Measurements from ENCODE around the gene JAZF1. TPM values are rescaled to one million over a fixed set of nuclear protein-coding genes. Genes with fewer than 3 reads are reported as not detected.

JAZF1 gene
- total RNA-seq, 2 donors from 2014 or later, result 9.3 to 37.4 TPM

DNA sequence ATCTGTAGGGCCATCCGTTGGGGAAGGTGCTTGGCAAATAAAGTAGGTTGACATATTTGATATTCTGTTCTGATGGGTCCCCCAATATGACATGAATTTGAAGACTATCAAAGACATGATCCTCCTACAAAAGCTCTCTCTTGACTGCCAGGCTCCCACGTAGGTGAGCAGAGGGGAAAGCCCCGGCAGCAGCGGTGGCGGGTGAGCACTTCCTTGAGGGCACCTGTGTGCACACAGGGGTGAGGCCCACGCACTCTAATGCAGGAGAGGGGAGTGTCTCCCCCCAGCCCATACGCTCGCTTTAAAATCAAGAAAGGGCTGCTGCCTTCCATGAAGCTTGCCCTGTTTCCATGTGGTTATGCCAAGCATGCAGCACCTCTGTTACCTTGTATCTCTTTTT is 340.3 kb downstream of the JAZF1 start:
- H3K27ac ChIP-seq, result no peak overlapping the region
- intact Hi-C loops (cut with DNase I), result no loop called here
- H3K36me3 ChIP-seq, result no peaks in the 10 kb centered on the region
- DNase-seq (ENCODE audit: low spot score), result no peak
- H3K27me3 ChIP-seq (replicated peaks; ENCODE audit: insufficient read depth), result no peaks in the 10 kb centered on the region
- TF ChIP-seq, protein P1, sequence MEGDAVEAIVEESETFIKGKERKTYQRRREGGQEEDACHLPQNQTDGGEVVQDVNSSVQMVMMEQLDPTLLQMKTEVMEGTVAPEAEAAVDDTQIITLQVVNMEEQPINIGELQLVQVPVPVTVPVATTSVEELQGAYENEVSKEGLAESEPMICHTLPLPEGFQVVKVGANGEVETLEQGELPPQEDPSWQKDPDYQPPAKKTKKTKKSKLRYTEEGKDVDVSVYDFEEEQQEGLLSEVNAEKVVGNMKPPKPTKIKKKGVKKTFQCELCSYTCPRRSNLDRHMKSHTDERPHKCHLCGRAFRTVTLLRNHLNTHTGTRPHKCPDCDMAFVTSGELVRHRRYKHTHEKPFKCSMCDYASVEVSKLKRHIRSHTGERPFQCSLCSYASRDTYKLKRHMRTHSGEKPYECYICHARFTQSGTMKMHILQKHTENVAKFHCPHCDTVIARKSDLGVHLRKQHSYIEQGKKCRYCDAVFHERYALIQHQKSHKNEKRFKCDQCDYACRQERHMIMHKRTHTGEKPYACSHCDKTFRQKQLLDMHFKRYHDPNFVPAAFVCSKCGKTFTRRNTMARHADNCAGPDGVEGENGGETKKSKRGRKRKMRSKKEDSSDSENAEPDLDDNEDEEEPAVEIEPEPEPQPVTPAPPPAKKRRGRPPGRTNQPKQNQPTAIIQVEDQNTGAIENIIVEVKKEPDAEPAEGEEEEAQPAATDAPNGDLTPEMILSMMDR (IDR thresholded peaks at IDR 0.05), result no peak
- no peak for TF ChIP-seq POLR2AphosphoS5 (IDR thresholded peaks at IDR 0.05)
- TF ChIP-seq POLR2A (IDR thresholded peaks at IDR 0.05), result no peak
- WGBS, result 93% methylated on average over 8 of the region's 8 CpGs
- H3K4me1 ChIP-seq (replicated peaks), result no peaks in the 10 kb centered on the region
- H3K4me3 ChIP-seq, result no peak overlapping the region
- H3K9me3 ChIP-seq, result no peaks in the 10 kb centered on the region

DNA sequence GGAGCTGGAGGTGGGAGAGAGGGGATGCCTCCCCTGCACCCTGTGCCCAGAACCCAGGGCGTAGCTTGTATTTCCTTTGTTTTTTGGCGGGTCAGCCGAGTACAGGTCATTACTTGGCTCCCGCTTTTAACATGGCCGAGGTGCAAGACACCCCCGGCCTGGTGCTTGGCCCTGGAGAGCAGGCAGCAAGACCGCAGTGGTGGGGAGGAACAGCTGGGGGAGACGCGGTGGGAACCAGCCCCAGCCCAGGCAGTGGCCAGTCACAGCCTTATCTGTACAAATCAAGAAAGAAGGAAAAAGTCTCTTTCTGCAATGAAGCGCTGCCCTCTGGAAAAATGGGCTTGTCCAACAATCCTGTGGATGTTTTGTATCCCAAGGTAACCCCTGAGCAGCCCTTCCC is 341.5 kb downstream of the JAZF1 start:
- no peak for DNase-seq (ENCODE audit: low spot score)
- H3K27me3 ChIP-seq (replicated peaks; ENCODE audit: insufficient read depth), result no peaks in the 10 kb centered on the region
- no peaks in the 10 kb centered on the region for H3K4me1 ChIP-seq (replicated peaks)
- 82% methylated on average over 10 of the region's 10 CpGs for WGBS
- H3K27ac ChIP-seq, result no peak overlapping the region
- TF ChIP-seq POLR2A (IDR thresholded peaks at IDR 0.05) (no peak), POLR2AphosphoS5 (IDR thresholded peaks at IDR 0.05) (no peak)
- TF ChIP-seq, protein P1 (IDR thresholded peaks at IDR 0.05), result no peak
- intact Hi-C loops (cut with DNase I), result no loop called here
- H3K4me3 ChIP-seq, result no peak overlapping the region
- H3K9me3 ChIP-seq, result no peaks in the 10 kb centered on the region
- H3K36me3 ChIP-seq, result no peaks in the 10 kb centered on the region

DNA sequence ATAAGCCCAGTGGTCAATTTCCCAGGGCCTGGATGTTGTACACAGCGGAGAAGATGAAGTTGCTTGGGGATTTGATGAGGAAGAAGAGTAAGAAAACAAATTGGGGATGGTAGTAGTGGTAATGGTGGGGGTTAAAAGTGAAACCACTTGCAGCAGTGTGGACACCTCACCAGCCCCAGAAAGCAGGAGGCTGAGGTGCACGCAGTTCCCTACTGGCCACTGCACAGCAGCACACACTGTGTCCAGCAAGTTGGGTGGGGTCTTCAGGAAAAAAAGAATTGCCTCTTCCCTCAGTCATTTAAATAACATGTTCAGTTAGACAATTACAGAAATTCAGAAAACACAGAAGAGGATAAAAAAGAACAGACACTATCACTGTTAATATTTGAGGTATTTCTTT is 344.1 kb downstream of the JAZF1 start:
- no peak overlapping the region for H3K27ac ChIP-seq
- TF ChIP-seq POLR2A (IDR thresholded peaks at IDR 0.05) (no peak), POLR2AphosphoS5 (IDR thresholded peaks at IDR 0.05) (no peak)
- TF ChIP-seq, protein P1 (IDR thresholded peaks at IDR 0.05), result no peak
- DNase-seq (ENCODE audit: low spot score), result no peak
- no peaks in the 10 kb centered on the region for H3K9me3 ChIP-seq
- no peaks in the 10 kb centered on the region for H3K27me3 ChIP-seq (replicated peaks; ENCODE audit: insufficient read depth)
- 93% methylated on average over 2 of the region's 2 CpGs for WGBS
- no peak overlapping the region for H3K4me3 ChIP-seq
- H3K36me3 ChIP-seq, result no peaks in the 10 kb centered on the region
- intact Hi-C loops (cut with DNase I), result no loop called here
- no peaks in the 10 kb centered on the region for H3K4me1 ChIP-seq (replicated peaks)

DNA sequence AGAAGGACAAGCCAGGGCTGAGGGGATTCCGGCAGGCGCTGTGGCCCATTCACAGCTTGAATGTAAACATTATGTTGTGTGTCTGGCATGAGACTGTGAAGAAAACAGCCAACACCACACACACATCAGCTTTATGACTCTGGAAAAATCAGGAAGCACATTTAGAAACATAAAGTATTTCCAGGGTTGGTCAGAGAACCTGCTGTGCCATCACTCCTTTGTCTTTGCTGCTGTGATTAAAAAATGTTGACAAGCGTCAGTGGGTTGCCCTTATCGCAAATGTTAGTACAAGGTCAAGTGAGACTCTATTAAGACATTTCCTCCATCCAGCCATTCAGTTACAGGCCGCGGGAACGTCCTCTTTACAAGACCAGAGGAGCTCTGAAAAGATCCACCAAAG is 345.2 kb downstream of the JAZF1 start:
- Histone ChIP-seq H3K4me1 (replicated peaks) (no peaks in the 10 kb centered on the region), H3K27ac (no peak overlapping the region), H3K4me3 (no peak overlapping the region), H3K9me3 (no peaks in the 10 kb centered on the region), H3K27me3 (replicated peaks; ENCODE audit: insufficient read depth) (no peaks in the 10 kb centered on the region), H3K36me3 (no peaks in the 10 kb centered on the region)
- intact Hi-C loops (cut with DNase I), result no loop called here
- DNase-seq (ENCODE audit: low spot score), result no peak
- 66% methylated on average over 7 of the region's 7 CpGs for WGBS
- TF ChIP-seq POLR2A (IDR thresholded peaks at IDR 0.05) (no peak), POLR2AphosphoS5 (IDR thresholded peaks at IDR 0.05) (no peak)
- TF ChIP-seq, protein P1 (IDR thresholded peaks at IDR 0.05), result no peak

DNA sequence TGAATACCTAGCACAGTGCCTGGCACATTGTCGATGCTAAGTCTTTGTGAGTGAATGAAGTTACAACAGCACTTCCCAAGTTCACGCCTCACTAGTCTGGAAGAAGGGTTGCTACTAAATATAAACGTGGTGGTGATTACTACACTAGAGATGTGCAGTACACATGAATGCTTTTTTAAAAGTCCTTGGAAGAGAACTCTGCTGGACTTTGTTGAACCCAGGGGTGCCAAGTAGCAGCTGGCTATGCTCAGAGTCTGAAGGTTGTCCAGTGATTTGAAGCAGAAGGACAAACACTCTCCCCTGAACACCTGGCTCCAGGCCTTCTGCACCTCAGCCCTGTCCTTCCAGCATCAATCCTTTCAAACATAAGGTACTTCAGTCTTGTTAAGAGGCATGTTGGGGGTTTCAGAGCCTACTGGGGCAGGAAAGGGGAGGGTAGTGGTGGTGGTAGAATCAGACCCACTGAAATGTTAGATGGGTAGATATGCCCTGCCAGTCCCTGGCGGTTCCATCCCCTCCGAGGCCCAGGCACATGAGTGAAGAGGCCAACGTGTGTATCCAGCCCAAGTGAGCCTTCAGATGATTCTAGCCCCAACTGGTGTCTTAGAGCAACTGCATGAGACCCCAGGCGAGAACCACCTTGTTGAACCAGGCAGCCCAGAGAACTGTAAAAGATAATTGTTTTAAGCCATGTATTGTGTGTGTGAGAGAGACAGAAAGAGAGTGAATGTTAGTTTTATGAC is 346.2 kb downstream of the JAZF1 start:
- intact Hi-C loops (cut with DNase I), result no loop called here
- no peak overlapping the region for H3K27ac ChIP-seq
- H3K9me3 ChIP-seq, result no peaks in the 10 kb centered on the region
- 76% methylated on average over 7 of the region's 7 CpGs for WGBS
- H3K27me3 ChIP-seq (replicated peaks; ENCODE audit: insufficient read depth), result no peaks in the 10 kb centered on the region
- no peaks in the 10 kb centered on the region for H3K36me3 ChIP-seq
- TF ChIP-seq, protein P1 (IDR thresholded peaks at IDR 0.05), result no peak
- no peak for TF ChIP-seq POLR2AphosphoS5 (IDR thresholded peaks at IDR 0.05)
- no peak for TF ChIP-seq POLR2A (IDR thresholded peaks at IDR 0.05)
- no peaks in the 10 kb centered on the region for H3K4me1 ChIP-seq (replicated peaks)
- H3K4me3 ChIP-seq, result no peak overlapping the region
- DNase-seq (ENCODE audit: low spot score), result no peak

Data from prostate gland (tissue), 2 donors.